Measurements from ENCODE around the gene C2CD3.

- TF ChIP-seq POLR2A (IDR thresholded peaks at IDR 0.05) (no peak), CTCF (IDR thresholded peaks at IDR 0.05 in 8 of 11, conservative IDR thresholded peaks at IDR 0.05 in 3 of 11) (no peak), POLR2AphosphoS5 (IDR thresholded peaks at IDR 0.05) (no peak)
Measured at GRCh38 chr11:74072286-74072685, 98.5 kb downstream of the C2CD3 start.
